Testis (tissue), 2 donors: ENCODE measurements around the gene MT1B.

Experiments
- POLR2A ChIP-seq: fragments of 450-650 bp; IDR thresholded peaks from one replicate; pipeline ENCODE4 v1.6.1; 2017; ENCODE audit warnings: antibody characterized with exemption, mild to moderate bottlenecking, moderate library complexity
- TF ChIP-seq, protein P1 (sequence below), 3 experiments: fragments of 450-650 bp in 2 of 3; fragments of 200-600 bp in 1 of 3; sonication (generic) in 1 of 3; IDR thresholded peaks; one replicate each; pipeline ENCODE4 v1.5.1; 2016 to 2019; ENCODE audit warnings: antibody characterized with exemption in 3 of 3, mild to moderate bottlenecking in 2 of 3, moderate library complexity in 1 of 3

DNA sequence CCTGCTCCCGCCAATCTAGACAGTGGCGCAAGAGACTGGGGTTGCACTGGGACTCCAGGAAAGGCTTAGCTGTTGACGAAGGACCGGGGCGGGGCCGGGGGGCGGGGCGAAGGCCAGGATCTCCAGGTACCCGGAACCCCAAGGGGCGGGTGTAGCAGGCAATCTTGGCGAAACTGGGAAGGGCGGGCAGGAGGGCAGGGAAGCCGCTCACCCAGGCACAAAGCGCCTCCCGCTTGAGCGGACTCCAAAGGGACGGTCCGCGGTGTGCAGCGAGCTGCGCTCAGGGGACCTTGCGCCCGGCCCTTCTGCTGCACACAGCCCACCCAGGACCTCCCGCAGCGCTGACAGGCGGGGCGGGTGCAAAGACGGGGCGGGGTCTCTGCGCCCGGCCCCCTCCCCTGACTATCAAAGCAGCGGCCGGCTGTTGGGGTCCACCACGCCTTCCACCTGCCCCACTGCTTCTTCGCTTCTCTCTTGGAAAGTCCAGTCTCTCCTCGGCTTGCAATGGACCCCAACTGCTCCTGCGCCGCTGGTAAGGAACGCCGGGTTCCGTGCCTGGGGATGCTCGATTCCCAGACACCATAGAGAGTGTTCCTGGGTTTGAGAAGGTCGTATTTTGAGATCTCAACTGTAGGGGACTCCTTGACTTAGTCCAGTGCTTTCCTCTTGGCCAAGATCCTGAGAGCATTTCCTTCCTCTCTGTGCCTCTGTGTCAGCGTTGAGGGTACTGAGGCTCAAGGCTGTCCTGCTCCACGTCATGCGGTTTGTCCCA lies 6.1 kb downstream of the MT1B start, which contains the start of gene MT1F:
- TF ChIP-seq, protein P1, sequence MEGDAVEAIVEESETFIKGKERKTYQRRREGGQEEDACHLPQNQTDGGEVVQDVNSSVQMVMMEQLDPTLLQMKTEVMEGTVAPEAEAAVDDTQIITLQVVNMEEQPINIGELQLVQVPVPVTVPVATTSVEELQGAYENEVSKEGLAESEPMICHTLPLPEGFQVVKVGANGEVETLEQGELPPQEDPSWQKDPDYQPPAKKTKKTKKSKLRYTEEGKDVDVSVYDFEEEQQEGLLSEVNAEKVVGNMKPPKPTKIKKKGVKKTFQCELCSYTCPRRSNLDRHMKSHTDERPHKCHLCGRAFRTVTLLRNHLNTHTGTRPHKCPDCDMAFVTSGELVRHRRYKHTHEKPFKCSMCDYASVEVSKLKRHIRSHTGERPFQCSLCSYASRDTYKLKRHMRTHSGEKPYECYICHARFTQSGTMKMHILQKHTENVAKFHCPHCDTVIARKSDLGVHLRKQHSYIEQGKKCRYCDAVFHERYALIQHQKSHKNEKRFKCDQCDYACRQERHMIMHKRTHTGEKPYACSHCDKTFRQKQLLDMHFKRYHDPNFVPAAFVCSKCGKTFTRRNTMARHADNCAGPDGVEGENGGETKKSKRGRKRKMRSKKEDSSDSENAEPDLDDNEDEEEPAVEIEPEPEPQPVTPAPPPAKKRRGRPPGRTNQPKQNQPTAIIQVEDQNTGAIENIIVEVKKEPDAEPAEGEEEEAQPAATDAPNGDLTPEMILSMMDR (IDR thresholded peaks at IDR 0.05) = no peak
- TF ChIP-seq POLR2A = no peak
